Mammary epithelial cell (primary cell): ENCODE measurements around the gene SLC26A5.

Source experiments
- EZH2 ChIP-seq: IDR thresholded peaks from 2 replicates; pipeline ENCODE4 v1.6.1; 2012; ENCODE audit warnings: low read length, inconsistent platforms, borderline replicate concordance
- TF ChIP-seq, protein P1 (sequence below), 2 donors: IDR thresholded peaks in 1 of 2; conservative IDR thresholded peaks in 1 of 2; 2 replicates each; pipeline ENCODE4 v1.5.1; 2011 to 2012; ENCODE audit warnings: inconsistent platforms in 2 of 2, low read length in 2 of 2, mild to moderate bottlenecking in 2 of 2, control low read depth in 1 of 2, low read depth in 1 of 2; ENCODE audit not compliant: insufficient read depth in 1 of 2; ENCODE audit errors: extremely low read depth in 1 of 2

- no peak for TF ChIP-seq EZH2
- TF ChIP-seq, protein P1, sequence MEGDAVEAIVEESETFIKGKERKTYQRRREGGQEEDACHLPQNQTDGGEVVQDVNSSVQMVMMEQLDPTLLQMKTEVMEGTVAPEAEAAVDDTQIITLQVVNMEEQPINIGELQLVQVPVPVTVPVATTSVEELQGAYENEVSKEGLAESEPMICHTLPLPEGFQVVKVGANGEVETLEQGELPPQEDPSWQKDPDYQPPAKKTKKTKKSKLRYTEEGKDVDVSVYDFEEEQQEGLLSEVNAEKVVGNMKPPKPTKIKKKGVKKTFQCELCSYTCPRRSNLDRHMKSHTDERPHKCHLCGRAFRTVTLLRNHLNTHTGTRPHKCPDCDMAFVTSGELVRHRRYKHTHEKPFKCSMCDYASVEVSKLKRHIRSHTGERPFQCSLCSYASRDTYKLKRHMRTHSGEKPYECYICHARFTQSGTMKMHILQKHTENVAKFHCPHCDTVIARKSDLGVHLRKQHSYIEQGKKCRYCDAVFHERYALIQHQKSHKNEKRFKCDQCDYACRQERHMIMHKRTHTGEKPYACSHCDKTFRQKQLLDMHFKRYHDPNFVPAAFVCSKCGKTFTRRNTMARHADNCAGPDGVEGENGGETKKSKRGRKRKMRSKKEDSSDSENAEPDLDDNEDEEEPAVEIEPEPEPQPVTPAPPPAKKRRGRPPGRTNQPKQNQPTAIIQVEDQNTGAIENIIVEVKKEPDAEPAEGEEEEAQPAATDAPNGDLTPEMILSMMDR (conservative IDR thresholded peaks at IDR 0.05 in 1 of 2, IDR thresholded peaks at IDR 0.05 in 1 of 2; ENCODE audit: extremely low read depth in 1 of 2, insufficient read depth in 1 of 2, low read depth in 1 of 2, low read length in 2 of 2): no peak
Measured at GRCh38 chr7:103469095-103469948, 23.3 kb upstream of the SLC26A5 start.
